Prostate gland (tissue), 2 donors: Measurements from ENCODE around the gene PIAS1.

Experiments
- POLR2A ChIP-seq: fragments of 450-650 bp; IDR thresholded peaks from one replicate; pipeline ENCODE4 v1.6.1; 2016; ENCODE audit warnings: antibody characterized with exemption, mild to moderate bottlenecking
- TF ChIP-seq, protein P1 (sequence below), 4 experiments: fragments of 200-600 bp in 2 of 4; fragments of 450-650 bp in 2 of 4; sonication (generic) in 2 of 4; IDR thresholded peaks; 1 replicate in 3 of 4; 2 replicates in 1 of 4; pipeline ENCODE4 v1.5.1; 2016 to 2019; ENCODE audit warnings: antibody characterized with exemption in 4 of 4, mild to moderate bottlenecking in 2 of 4, moderate library complexity in 2 of 4

DNA sequence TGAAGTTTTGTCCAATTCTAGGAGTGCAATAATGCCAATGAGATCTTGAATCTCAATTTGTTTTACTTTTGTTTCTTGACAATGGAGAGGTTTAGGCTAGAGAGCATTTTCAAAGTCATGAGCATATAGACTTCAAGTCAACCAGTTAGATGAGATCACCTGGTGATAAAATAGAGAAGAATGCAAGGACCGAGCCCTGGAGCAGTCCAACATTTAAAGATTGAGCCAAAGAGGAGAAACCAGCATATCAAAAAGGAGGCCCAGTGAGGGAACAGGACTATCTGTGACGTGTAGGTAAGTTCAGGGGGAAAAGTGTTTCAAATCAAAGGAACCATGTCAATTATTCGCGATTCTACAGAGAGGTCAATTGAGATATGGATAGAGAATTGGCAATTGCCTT is 1.7 kb upstream of the PIAS1 start:
- TF ChIP-seq, protein P1, sequence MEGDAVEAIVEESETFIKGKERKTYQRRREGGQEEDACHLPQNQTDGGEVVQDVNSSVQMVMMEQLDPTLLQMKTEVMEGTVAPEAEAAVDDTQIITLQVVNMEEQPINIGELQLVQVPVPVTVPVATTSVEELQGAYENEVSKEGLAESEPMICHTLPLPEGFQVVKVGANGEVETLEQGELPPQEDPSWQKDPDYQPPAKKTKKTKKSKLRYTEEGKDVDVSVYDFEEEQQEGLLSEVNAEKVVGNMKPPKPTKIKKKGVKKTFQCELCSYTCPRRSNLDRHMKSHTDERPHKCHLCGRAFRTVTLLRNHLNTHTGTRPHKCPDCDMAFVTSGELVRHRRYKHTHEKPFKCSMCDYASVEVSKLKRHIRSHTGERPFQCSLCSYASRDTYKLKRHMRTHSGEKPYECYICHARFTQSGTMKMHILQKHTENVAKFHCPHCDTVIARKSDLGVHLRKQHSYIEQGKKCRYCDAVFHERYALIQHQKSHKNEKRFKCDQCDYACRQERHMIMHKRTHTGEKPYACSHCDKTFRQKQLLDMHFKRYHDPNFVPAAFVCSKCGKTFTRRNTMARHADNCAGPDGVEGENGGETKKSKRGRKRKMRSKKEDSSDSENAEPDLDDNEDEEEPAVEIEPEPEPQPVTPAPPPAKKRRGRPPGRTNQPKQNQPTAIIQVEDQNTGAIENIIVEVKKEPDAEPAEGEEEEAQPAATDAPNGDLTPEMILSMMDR (IDR thresholded peaks at IDR 0.05): no peak
- no peak for TF ChIP-seq POLR2A
